AG10803 (cell line): Measurements from ENCODE around the gene RGMB.
A peak's percentile ranks its signal among the peaks of the same experiment; 100 is the strongest.

Experiments used
- DNase-seq: peaks from one replicate; pipeline ENCODE4 v3.0.0; 2010; ENCODE audit warnings: low read depth
- H3K4me3 ChIP-seq: 2 replicates; pipeline ENCODE4 v1.5.1; 2011; ENCODE audit warnings: mild to moderate bottlenecking, low read length, control low read depth
- TF ChIP-seq, protein P1 (sequence below): conservative IDR thresholded peaks from 2 replicates; pipeline ENCODE4 v1.5.1; 2011; ENCODE audit warnings: mild to moderate bottlenecking, low read length, control low read depth, inconsistent platforms

The RGMB gene

DNA sequence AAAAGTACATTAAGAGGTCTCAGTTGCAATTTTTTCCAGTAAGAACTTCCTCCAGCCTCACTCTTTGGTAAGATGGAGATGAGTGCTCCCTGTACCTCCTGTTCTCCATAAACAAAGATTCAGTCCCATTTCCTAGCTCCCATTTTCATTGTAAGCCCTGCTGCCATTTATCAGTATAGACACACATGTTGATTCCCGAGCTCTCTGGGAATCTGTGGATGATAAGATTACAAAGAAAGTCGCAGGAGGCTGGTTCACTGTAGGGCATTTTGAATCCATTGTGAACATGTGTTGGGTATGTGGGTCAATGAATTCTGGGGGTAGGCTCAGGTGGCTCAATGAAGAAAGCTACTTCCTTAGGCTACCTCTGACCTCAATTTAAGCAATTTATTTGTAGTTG lies 36.7 kb downstream of the RGMB start:
- H3K4me3 ChIP-seq = no peak overlapping the region
- no peak for DNase-seq
- TF ChIP-seq, protein P1, sequence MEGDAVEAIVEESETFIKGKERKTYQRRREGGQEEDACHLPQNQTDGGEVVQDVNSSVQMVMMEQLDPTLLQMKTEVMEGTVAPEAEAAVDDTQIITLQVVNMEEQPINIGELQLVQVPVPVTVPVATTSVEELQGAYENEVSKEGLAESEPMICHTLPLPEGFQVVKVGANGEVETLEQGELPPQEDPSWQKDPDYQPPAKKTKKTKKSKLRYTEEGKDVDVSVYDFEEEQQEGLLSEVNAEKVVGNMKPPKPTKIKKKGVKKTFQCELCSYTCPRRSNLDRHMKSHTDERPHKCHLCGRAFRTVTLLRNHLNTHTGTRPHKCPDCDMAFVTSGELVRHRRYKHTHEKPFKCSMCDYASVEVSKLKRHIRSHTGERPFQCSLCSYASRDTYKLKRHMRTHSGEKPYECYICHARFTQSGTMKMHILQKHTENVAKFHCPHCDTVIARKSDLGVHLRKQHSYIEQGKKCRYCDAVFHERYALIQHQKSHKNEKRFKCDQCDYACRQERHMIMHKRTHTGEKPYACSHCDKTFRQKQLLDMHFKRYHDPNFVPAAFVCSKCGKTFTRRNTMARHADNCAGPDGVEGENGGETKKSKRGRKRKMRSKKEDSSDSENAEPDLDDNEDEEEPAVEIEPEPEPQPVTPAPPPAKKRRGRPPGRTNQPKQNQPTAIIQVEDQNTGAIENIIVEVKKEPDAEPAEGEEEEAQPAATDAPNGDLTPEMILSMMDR = no peak

DNA sequence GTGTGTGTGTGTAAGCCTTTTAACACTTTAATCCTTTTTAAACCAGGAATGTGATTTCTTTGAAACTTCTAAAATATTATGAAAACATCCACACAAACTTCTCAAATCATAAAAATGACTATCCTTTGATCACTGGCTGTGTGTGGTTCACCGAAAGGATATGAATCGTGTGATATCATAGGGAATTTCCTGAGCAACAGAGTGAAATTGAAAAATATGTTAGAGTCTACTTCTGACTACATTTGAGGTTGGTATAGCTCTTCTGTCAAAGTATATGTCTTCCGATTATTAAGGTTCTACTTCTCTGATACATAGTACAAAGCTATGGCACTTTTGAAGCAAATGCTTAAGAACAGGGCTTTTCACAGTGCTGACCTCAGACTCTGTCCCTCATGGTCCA lies 40.3 kb downstream of the RGMB start:
- TF ChIP-seq, protein P1 = no peak
- no peak for DNase-seq
- no peak overlapping the region for H3K4me3 ChIP-seq

DNA sequence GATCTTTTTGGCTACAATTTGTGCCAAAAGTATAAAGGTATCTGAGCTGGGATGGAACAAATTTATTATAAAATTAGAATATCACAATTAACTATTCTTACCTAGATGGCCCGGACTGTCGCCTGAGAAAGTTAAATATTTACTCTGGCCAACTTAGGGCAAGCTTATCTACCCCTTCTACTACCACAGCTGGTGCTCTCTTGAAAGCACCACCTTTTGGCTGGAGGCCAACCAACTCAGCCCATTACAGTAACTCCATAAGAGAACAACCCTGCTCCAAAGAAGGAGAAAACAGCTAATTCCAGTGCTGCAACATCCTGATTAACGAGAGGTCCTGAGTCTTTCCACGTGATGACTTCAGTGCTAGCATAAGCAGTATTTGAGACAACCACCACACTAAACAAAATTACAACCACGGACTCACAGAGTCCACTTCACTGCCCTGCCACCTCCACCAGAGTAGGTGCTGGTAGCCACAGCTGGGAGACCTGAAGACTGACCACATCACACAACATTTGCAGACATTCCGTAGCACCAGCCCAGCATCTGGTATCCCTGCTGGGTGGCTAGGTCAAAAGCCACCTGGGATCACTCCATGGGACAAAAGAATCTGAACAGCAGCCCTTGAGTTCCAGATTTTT lies 43.2 kb downstream of the RGMB start:
- TF ChIP-seq, protein P1 = no peak
- no peak overlapping the region for H3K4me3 ChIP-seq
- DNase-seq = no peak

DNA sequence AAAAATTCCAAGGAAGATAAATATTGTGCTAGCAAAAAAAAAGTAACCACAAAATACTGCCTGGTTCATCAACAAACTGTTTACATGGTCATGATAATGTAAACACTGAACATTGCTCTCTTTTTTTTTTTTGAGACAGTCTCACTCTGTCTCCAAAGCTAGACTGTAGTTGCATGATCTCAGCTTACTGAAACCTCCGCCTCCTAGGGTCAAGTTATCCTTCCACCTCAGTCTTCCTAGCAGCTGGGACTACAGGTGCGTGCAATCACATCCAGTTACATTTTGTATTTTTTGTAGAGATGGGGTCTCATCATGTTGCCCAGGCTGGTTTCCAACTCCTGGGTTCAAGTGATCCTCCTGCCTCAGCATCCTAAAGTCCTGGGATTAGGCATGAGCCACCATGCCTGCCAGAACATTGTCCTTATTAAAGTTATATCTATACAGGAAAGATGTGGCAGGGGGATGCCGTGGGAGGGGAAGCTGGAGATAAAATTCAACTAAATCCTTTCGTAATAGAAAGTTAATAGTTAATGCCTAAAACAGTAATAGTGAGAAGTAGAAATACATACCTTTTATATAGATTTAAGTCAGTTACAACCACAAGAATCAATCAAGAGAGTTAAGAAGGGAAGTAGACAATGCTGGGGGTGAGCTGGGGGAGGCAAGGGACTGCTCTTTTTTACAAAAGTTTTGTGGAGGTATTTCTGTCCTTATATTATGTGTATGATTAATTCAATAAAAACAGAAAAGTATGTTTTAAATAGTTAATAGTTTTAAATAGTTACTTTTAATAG lies 52.3 kb downstream of the RGMB start:
- no peak for DNase-seq
- TF ChIP-seq, protein P1 = no peak

DNA sequence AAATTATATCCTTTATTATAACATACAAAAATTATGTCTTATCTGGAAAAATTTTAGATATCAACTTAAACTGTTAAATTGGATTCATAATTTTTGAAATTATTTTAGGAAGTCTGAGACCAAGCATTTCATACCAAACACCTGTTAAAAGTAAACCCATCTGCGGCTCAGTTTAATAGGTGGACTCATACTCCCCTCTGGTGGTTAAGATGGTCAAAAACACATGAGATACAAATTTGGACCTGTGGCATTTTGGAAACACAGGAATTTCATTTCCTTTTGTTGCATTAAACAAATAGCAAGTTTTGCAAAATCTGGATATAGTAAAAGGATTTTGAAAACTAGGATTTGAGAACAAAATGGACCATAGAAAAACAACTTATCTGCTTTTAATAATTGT lies 53.7 kb downstream of the RGMB start:
- peak; percentile 59 for DNase-seq
- TF ChIP-seq, protein P1 = peak; percentile 76
- H3K4me3 ChIP-seq = no peak overlapping the region

More for the DNA sequence above, 52.3 kb downstream of the RGMB start:
- H3K4me3 ChIP-seq = no peak overlapping the region

DNA sequence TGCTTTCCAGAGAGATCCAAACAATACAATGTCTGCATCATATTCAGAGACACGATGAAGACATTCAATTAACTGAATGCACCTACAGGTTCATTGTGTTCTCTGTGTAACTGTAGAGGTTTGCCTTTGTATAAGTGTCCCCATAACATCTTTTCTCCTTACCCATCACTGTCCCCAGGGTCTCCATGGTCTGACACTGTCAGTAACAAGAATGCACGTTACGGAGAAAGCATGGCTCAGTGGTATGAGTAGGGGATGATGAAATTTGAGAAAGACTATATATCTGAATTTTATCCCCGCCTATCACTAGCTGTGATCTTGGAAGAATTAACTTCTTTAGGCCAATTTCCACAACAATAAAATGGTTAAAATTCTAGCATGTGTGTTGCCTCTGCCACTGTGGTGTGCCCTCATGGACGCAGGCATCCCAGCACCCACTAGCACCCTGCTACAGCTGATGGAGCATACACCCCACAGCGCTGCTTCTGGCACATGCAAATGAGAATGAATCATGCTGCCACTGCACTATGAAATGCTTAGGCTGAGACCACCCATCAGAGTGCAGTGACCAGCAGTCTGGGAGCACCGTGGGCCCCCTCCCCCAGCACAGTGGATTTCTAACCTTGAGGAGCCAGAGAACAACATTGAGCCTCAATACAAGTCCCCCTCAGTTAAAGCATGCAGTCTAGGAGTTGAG lies 54.3 kb downstream of the RGMB start:
- TF ChIP-seq, protein P1 = no peak
- DNase-seq = no peak
- no peak overlapping the region for H3K4me3 ChIP-seq
